Suprapubic skin (tissue), 4 donors: ENCODE measurements around the gene CABLES1.

Experiments used
- CTCF ChIP-seq, 2 donors: fragments of 200-600 bp in 1 of 2; fragments of 450-650 bp in 1 of 2; sonication (generic) in 1 of 2; IDR thresholded peaks; one replicate each; pipeline ENCODE4 v1.5.1; 2016 to 2019; ENCODE audit warnings: antibody characterized with exemption in 2 of 2, mild to moderate bottlenecking in 1 of 2, moderate library complexity in 1 of 2
- EP300 ChIP-seq: sonication (generic); formaldehyde crosslinking; IDR thresholded peaks from one replicate; pipeline ENCODE4 v1.6.1; 2017; ENCODE audit warnings: antibody characterized with exemption
- POLR2A ChIP-seq, 2 donors: fragments of 450-650 bp; IDR thresholded peaks; one replicate each; pipeline ENCODE4 v1.6.1; 2017; ENCODE audit warnings: antibody characterized with exemption in 2 of 2, mild to moderate bottlenecking in 2 of 2, moderate library complexity in 2 of 2
- POLR2AphosphoS5 ChIP-seq, 3 donors: sonication (generic); formaldehyde crosslinking; IDR thresholded peaks; one replicate each; pipeline ENCODE4 v1.6.1; 2017; ENCODE audit warnings: antibody characterized with exemption in 3 of 3

- no peak for TF ChIP-seq POLR2A (IDR thresholded peaks at IDR 0.05)
- TF ChIP-seq CTCF (IDR thresholded peaks at IDR 0.05), result no peak
- no peak for TF ChIP-seq EP300
- TF ChIP-seq POLR2AphosphoS5 (IDR thresholded peaks at IDR 0.05), result no peak
These were observed 90.2 kb downstream of the CABLES1 start for GRCh38 chr18:23225503-23225902.
